Stimulated activated naive CD8-positive, alpha-beta T cell treated with anti-CD3 and anti-CD28 coated beads, Interleukin-15, Interleukin-2, amounts not matched to agents 100 ng/mL and 50 ng/mL, for 24 hours (primary cell): ENCODE measurements around the gene PAX8.

Experiments
- H3K27ac Mint-ChIP-seq: one replicate; pipeline ENCODE4 v1.8.0; 2021; ENCODE audit warnings: mild to moderate bottlenecking, mixed read lengths
- H3K27me3 Mint-ChIP-seq: one replicate; pipeline ENCODE4 v1.8.0; 2021; ENCODE audit warnings: mixed read lengths
- H3K36me3 Mint-ChIP-seq: one replicate; pipeline ENCODE4 v1.8.0; 2021; ENCODE audit warnings: low read depth, mixed read lengths
- H3K4me1 Mint-ChIP-seq: one replicate; pipeline ENCODE4 v1.8.0; 2021; ENCODE audit warnings: low read depth, mixed read lengths
- H3K4me3 Mint-ChIP-seq: one replicate; pipeline ENCODE4 v1.8.0; 2021; ENCODE audit warnings: mild to moderate bottlenecking, mixed read lengths
- H3K9me3 Mint-ChIP-seq: one replicate; pipeline ENCODE4 v1.8.0; 2021; ENCODE audit warnings: mixed read lengths

PAX8 gene

DNA sequence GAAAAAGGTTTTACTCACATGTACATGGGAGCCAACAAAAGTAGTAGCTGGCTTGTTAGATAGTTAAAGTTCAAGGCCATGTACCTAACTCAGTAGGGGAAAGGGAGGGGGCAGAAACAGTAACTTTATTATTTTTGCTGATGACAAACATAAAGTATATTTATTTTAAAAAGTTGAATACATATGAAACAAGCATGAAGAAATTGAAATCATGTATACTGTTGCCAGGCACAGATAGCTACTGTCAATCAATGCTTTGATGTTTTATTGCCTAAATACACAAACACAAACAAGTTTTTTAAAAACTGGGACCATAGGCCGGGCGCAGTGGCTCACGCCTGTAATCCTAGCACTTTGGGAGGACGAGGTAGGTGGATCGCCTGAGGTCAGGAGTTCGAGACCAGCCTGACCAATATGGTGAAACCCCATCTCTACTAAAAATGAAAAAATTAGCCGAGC lies 112.5 kb downstream of the PAX8 start:
- Mint-ChIP-seq H3K9me3 (peaks cover 3% of the 10 kb centered on the region), H3K27me3 (no peaks in the 10 kb centered on the region), H3K27ac (no peak overlapping the region), H3K4me3 (no peak overlapping the region), H3K36me3 (peaks cover 3% of the 10 kb centered on the region), H3K4me1 (peaks cover 48% of the 10 kb centered on the region)
